Testis (tissue), 3 donors: ENCODE data around the gene LRP1B. TPM values are rescaled to one million over a fixed set of nuclear protein-coding genes. Genes with fewer than 3 reads are reported as not detected.
"Not testable (repeated sequence)": the region's sequence is repeated elsewhere in the genome, so short reads cannot be mapped to it uniquely, and the experiment has no call there.

Source experiments
- DNase-seq: peaks from one replicate; pipeline ENCODE4 v3.0.0-alpha.2; 2019
- H3K27ac ChIP-seq, 2 donors: fragments of 200-600 bp; sonication (generic); one replicate each; pipeline ENCODE4 v1.5.1; 2019
- H3K27me3 ChIP-seq: fragments of 200-600 bp; sonication (generic); one replicate; pipeline ENCODE4 v1.5.1; 2019
- H3K36me3 ChIP-seq: fragments of 200-600 bp; sonication (generic); one replicate; pipeline ENCODE4 v1.5.1; 2017; ENCODE audit warnings: low read depth; ENCODE audit errors: missing control alignments
- H3K4me1 ChIP-seq: fragments of 200-600 bp; sonication (generic); one replicate; pipeline ENCODE4 v1.5.1; 2019
- H3K4me3 ChIP-seq, 2 donors: fragments of 200-600 bp; sonication (generic); one replicate each; pipeline ENCODE4 v1.5.1; 2017 to 2019
- H3K9me3 ChIP-seq: fragments of 200-600 bp; sonication (generic); one replicate; pipeline ENCODE4 v1.5.1; 2017
- CTCF ChIP-seq, 3 experiments: fragments of 450-650 bp in 2 of 3; fragments of 200-600 bp in 1 of 3; sonication (generic) in 1 of 3; IDR thresholded peaks; one replicate each; pipeline ENCODE4 v1.5.1; 2016 to 2019; ENCODE audit warnings: antibody characterized with exemption in 3 of 3, mild to moderate bottlenecking in 2 of 3, moderate library complexity in 1 of 3
- POLR2A ChIP-seq: fragments of 450-650 bp; IDR thresholded peaks from one replicate; pipeline ENCODE4 v1.6.1; 2017; ENCODE audit warnings: antibody characterized with exemption, mild to moderate bottlenecking, moderate library complexity
- WGBS, 2 donors: methylation state at CpG; one replicate each; pipeline ENCODE4 v1.1.5; 2018; 5-methylcytosine and 5-hydroxymethylcytosine counted together
- intact Hi-C: fragments of 100-400 bp; cut with DNase I; formaldehyde crosslinking; loops from one replicate; pipeline ENCODE4 v1.15.1; 2023; ENCODE audit warnings: low total_unique reads
- polyA plus RNA-seq: library from polyadenylated mRNA; stranded (reverse); fragments of 350-450 nt; fragmentation: Illumina TruSeq; extraction: RNeasy Lipid Tissue Mini Kit (QIAGEN cat#74804); gene quantifications from one replicate; pipeline ENCODE4 v1.2.3, GENCODE V29; 2014; ENCODE audit warnings: low read depth, low replicate concordance; ENCODE audit not compliant: insufficient read depth
- total RNA-seq, 2 donors: library from RNA; depleted of rRNA; stranded (reverse); fragments of >200 nt; gene quantifications; one replicate each; pipeline ENCODE4 v1.2.3, GENCODE V29; 2016

LRP1B gene
- total and polyA plus RNA-seq, 3 donors from 2014 or later, result 0.79 to 1.9 (median 0.84) TPM

GRCh38 chr2:141182246-141182645 lies 948.6 kb downstream of the LRP1B start:
- WGBS, 2 donors, result 84 to 96% methylated on average over 1 of the region's 1 CpG
- TF ChIP-seq CTCF (IDR thresholded peaks at IDR 0.05) (no peak), POLR2A (no peak)
- DNase-seq, result no peak

GRCh38 chr2:141169117-141169516 lies 961.7 kb downstream of the LRP1B start:
- WGBS, 2 donors, result 93 to 96% methylated on average over 2 of the region's 2 CpGs
- H3K4me1 ChIP-seq, H3K27ac ChIP-seq, H3K9me3 ChIP-seq, DNase-seq, intact Hi-C loops, H3K36me3 ChIP-seq, H3K27me3 ChIP-seq, H3K4me3 ChIP-seq: not testable (repeated sequence)

More at GRCh38 chr2:141182246-141182645, 948.6 kb downstream of the LRP1B start:
- Histone ChIP-seq H3K27ac (no peak overlapping the region), H3K36me3 (no peaks in the 10 kb centered on the region), H3K4me1 (peaks cover 3% of the 10 kb centered on the region), H3K4me3 (no peak overlapping the region), H3K9me3 (no peaks in the 10 kb centered on the region), H3K27me3 (no peaks in the 10 kb centered on the region)
- intact Hi-C loops, result no loop called here

- Histone ChIP-seq H3K4me3 (no peak overlapping the region), H3K4me1 (no peaks in the 10 kb centered on the region), H3K9me3 (no peaks in the 10 kb centered on the region), H3K36me3 (no peaks in the 10 kb centered on the region), H3K27ac (no peak overlapping the region), H3K27me3 (no peaks in the 10 kb centered on the region)
- WGBS, 2 donors, result 68 to 81% methylated on average over 3 of the region's 3 CpGs
- intact Hi-C loops, result no loop called here
- DNase-seq, result no peak
- TF ChIP-seq CTCF (IDR thresholded peaks at IDR 0.05) (no peak), POLR2A (no peak)
Measured at GRCh38 chr2:141162314-141162713, 968.5 kb downstream of the LRP1B start.

GRCh38 chr2:141151611-141152286 lies 979.1 kb downstream of the LRP1B start:
- no peak for TF ChIP-seq POLR2A
- 81 to 86% methylated on average over 3 of the region's 3 CpGs for WGBS, 2 donors
- no peaks in the 10 kb centered on the region for H3K9me3 ChIP-seq
- H3K27ac ChIP-seq, result no peak overlapping the region
- no peaks in the 10 kb centered on the region for H3K4me1 ChIP-seq
- no peak for DNase-seq
- intact Hi-C loops, result no loop called here
- H3K36me3 ChIP-seq, result no peaks in the 10 kb centered on the region
- H3K4me3 ChIP-seq, result no peak overlapping the region
- H3K27me3 ChIP-seq, result no peaks in the 10 kb centered on the region

DNA sequence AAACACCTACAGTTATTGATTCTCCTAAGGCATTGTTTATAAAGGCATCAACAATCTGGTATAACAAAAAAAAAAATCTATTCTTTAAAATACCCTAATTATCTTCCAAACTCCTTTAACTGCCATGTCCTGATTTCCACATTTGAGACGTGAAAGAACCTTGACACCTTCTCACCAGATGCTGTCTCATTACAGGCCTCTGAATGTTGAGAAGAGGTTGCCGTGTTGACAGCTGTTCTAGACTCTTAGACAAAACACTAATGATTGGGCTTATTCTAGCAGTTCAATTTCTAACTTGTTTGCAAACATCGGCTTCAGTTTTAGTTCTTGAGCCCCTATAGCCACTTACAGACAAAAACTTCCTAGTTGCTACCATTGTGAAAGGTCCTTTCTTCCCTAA lies 988.8 kb downstream of the LRP1B start:
- 73 to 81% methylated on average over 3 of the region's 3 CpGs for WGBS, 2 donors
- intact Hi-C loops, result no loop called here
- no peak for DNase-seq
- H3K27ac ChIP-seq, result no peak overlapping the region
- TF ChIP-seq POLR2A, result no peak
- no peak for TF ChIP-seq CTCF (IDR thresholded peaks at IDR 0.05)
- H3K4me3 ChIP-seq, result no peak overlapping the region
- no peaks in the 10 kb centered on the region for H3K9me3 ChIP-seq
- H3K27me3 ChIP-seq, result no peaks in the 10 kb centered on the region
- H3K4me1 ChIP-seq, result no peaks in the 10 kb centered on the region
- no peaks in the 10 kb centered on the region for H3K36me3 ChIP-seq

DNA sequence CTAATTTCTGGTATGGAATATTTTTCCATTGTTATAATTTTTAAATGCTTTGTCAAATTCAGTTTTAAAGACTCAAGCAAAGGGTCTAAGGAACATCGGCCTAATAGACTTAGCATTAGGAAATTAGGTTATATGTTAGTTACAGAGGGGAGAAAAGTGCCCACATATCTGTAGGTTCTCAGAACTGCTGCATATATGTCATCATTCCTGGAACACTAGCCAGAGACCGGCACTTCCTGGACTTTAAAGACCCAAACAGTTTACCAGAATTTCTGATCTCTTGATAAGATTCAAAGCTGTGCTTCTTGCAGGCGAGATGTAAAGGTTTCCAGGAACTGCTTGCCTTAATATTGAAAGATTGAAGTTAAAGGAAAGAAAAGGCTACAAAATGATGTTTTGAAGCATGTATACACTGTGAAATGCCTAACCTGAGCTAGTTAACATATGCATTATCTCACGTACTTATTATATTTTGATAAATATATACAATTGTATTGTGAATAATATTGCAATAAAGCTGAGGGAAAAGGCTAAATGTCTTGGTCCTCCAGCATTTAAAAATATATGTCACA lies 993.6 kb downstream of the LRP1B start:
- 85 to 88% methylated on average over 4 of the region's 4 CpGs for WGBS, 2 donors
- DNase-seq, result no peak
- intact Hi-C loops, result no loop called here
- Histone ChIP-seq H3K9me3 (no peaks in the 10 kb centered on the region), H3K27ac (no peak overlapping the region), H3K4me1 (no peaks in the 10 kb centered on the region), H3K36me3 (no peaks in the 10 kb centered on the region), H3K4me3 (no peak overlapping the region), H3K27me3 (no peaks in the 10 kb centered on the region)
- TF ChIP-seq CTCF (IDR thresholded peaks at IDR 0.05), result no peak
- TF ChIP-seq POLR2A, result no peak
